NCI-H345 (cell line): ENCODE measurements around the gene B4GALT1.

Experiments used
- DNase-seq: peaks from one replicate; lab custom pipeline; 2025; lab: John Stamatoyannopoulos, UW

The B4GALT1 gene

DNA sequence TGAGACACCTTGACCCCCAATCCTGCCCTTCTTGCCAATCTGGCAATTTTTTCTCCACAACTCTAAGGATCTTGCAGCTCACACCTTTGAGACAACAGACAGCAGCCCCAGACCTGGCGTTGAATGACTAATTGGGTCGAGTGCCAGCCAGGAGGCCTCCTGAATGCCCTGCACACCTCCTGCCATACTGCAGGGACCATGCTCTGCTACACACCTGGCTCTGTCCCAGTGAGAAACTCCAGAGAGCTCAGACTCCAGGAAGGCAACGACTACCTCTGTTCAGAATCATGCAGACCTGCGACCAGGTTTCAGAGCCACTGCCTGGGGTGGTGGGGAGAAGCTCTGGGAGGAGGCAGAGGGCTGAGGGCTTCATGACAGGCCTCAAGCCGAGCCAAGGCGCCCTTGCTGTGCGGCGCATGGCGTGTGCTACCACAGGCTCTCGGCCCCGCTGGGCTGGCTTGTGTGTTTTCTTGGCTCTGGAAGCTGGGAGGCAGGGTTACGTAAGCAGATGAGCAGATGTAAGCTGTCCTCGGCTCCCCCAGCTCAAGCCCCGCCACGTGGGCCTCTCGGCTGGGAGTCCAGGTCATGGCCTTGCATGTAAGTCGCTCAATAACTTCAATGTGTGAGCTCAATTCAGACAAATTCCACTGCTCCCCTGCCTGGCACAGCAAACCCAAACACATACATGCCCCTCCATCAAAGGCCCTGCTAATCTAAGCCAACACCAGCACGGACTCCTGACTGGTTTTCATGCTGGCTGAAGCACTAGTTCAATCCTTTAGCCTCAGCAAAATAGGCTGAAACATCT lies 27.5 kb downstream of the B4GALT1 start:
- no peak for DNase-seq

DNA sequence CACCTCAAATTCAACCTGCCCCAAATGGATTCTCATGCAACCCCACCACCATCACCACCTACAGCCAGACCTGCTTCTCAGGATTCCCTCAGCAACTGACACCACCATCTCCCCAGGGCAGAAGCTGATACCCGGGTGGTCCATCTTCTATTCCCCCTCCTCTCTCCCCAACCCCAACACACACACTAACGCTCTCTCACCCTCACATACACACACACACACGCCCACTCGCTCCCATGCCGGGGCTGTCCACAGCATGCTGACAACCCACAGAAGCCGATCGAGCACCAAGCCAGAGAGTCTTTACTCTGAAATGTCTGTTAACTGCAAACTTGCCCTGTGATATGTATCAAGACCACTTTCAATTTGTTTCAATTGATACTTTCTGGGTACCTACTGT lies 28.4 kb downstream of the B4GALT1 start:
- DNase-seq, result no peak

- no peak for DNase-seq
Measured at GRCh38 chr9:33137781-33138264, 29.3 kb downstream of the B4GALT1 start.

- no peak for DNase-seq
Measured at GRCh38 chr9:33136721-33137670, 30.1 kb downstream of the B4GALT1 start.

GRCh38 chr9:33135470-33135958 lies 31.6 kb downstream of the B4GALT1 start:
- DNase-seq, result no peak

GRCh38 chr9:33135031-33135461 lies 32.1 kb downstream of the B4GALT1 start:
- DNase-seq, result no peak

- DNase-seq, result no peak
Measured at GRCh38 chr9:33133186-33133585, 34.0 kb downstream of the B4GALT1 start.

DNA sequence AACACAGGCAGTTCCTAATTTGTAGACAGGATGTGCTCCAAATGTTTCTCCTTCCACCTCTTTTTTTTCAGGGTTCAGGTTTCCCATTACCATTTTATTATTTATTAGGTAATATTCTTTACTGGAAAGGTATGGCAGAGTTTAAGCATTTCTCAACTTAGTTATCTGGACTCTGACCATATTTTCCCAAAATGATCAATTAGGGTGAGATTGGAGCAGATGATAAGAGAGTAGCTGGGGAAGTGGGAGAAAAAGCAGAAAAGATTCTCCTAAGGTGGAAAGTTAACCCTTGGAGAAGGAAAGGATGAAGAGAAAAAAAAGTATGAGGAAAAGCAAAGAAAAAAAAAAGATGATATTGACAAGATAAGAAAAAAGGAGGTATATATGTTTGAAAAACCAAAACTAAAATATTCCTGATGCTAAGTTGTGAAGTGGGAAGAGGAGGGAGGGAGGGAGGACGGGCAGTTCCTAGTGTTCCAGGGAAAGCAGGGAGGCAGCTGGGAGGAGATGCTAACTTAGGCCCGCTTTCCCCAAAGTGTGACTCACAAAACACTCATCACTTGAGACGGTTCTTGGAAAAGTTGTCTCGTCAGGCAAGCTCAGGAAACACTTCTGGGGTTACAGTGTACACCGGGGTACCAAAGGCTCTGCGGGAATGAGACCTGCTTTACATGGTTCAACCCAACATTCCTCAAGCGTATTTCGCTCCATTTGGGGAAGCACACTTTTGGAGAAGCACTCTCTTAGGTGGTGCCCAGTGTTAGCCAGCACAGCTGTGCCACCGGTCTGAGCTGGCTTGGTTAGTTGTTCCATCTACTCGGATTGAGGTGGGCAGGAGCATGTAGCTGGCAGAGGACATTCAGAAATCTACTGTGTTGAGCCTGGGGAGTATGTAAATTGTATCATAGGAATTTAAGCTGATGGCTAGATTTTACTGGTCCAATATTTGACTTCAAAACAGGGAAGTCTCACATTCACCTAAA lies 35.1 kb downstream of the B4GALT1 start:
- DNase-seq, result no peak

DNA sequence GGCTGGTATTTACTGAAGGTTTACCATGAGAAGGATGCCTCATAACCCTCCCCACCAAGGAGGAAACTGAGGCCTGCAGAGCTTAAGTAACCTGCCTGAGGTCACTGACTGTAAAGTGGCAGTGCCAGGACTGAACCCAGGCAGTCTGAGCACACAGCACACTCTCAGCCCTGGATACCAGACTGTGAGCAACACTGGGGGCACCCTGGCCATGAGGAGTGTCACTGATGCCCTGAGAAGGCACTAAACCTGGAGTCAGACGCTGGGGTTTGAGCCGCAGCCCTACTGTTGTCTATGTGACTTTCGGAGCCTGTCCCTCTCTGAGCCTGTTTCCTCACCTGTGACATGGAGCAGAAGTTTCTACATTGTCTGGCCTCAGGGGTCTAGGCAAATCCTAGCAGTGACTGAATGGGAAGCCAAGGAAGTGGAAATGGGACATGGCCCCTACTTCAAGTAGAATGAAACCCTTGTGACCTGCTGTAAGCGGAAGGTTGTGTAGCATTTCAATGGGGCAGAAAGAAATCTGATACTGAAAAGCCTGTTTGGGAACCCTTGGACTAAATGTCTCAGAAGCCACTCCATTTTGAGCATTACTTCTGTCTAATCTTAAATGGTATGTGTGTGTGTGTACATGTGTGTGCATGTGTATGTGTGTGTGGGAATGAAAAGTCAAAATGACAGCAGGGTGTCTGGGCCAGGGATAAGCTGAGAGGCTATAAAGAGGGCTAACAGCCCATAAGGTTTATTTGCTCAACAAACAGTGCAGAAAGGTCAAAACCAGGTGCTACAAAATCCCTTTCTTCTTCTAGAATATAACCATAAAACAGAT lies 36.0 kb downstream of the B4GALT1 start:
- DNase-seq, result no peak

DNA sequence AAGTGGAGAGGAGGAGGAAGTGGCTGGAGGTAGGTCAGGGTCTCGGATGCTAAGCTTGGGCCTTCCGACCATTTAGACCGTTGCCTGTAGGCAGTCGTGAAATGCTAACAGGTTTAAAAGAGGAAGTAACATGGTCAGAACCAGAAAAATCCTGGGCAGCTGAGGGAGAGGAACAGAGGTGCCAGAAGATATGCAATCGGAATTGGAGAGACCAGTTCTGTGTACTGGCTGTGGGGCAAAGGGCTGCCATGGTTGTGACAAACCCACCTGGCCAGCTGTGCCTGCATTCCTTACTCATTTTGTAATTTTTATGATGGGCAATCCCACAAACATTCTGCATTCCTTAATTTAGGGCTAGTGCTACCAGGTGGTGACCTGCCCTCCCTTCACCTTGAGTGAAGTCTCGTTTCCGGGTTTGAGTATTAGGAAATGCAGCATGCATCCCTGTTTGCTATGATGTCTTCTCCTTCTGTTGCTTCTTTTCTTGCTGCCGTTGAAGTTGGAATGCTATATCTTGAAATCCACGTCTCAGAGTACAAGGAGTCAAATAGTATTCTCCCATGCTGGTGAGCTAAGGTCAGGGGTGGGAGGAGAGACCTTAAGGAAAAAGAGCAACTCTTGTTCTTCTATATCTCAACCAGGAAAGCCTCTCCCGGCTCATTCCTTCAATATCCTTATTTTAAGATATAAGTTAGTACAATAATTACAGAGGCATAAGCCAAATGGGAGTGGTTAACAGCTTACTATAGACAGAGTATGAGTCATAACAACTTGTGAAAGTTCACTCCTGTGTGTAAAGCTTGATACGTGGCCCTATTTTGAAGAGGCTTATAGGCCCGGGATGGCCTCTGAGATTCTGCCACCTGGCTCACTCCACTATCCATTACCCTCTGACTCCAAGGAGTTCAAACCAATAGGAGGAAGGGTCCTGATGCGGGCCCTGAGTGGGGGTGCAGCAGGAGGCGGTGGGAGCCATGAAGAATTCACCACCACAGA lies 37.0 kb downstream of the B4GALT1 start:
- no peak for DNase-seq

DNA sequence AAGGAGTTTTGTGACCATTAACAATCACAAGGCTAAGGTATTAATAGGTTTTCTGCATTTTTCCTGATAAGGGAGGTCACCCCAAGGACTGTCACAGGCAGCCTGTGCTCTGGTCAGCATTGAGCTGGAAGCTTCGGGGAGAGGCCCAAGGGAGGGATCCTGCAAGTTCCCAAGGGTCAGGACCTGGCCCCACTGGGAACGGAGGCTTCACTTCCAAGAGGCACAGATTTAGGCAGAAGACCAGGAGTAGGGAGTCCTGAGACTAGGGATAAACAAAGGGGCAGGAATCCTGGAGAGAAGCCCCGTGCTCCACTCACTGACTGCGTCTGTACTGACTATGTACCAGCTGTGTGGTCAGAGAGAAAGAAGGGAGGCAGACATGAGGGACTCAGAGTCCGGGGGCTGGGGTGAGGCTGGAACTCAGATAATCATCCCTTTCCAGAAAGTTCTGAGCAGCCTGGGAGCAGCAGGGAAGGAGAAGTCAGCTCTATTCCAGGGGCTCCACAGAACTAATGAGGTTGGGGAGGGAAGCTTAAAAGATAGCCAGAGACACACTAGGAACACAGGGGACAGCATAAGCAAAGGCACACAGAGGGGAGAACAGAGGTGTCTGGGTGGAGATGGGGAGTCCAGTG lies 37.8 kb downstream of the B4GALT1 start:
- DNase-seq, result no peak

GRCh38 chr9:33128570-33128969 lies 38.6 kb downstream of the B4GALT1 start:
- no peak for DNase-seq

DNA sequence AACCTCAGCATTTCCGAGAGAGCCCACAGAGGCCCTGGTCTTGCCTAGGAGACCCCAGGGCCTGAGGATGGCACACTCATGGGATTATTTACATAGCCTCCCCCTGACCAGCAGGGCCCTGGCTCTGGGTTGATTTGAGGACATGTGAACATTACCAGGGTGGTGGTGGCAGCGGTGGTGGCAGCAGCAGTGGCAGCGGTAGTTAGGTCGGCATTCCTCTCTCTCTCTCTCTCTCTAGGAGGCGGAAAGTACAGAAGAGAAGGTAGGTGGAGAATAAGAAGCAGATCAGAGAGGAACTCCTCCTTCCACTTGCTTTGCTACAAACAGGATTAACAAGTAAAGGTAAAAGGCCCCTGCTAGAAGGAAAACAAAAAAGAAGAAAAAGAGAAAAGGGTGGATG lies 39.3 kb downstream of the B4GALT1 start:
- DNase-seq, result no peak

DNA sequence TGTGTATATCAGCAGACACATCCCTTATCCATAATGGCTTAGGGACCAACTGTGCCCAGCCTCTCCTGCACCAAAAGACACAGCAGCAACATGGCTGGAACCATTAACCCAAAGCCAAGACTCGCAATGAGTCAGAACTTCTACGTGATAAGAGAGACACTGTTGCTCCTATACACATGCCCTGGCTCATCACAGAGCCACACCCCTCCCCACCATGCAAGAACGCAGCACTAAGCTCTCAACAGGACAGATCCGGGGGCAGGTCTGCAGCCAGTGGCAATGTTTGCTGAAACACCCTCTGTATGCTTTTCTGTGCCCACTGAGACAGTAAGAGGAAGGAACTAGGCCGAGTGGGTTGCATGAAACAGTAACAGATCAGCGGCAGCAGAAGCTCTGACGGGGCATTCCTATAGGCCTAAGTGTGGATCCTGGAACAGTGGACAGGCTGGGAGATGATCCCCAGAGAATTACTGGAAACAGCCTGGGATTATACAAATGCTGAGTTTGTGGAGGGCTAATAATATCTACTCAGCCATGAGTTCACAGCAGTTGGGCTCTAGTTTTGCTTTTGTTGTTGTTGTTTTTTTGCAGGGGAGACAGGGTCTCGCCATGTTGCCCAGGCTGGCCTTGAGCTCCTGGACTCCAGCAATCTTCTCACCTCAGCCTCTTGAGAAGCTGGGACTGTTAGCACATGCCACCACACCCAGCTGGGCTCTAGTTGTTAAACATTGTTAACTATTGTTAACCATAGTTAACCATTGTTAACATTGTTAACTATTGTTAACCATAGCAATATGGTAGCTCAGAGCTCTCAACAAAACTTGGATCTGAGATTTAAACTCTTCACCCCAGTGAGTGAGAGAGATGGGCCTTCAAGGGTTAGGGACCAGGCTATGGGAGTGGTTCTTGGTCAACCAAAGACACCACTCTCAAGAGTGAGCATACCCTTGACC lies 41.0 kb downstream of the B4GALT1 start:
- no peak for DNase-seq

GRCh38 chr9:33125461-33125860 lies 41.7 kb downstream of the B4GALT1 start:
- no peak for DNase-seq

DNA sequence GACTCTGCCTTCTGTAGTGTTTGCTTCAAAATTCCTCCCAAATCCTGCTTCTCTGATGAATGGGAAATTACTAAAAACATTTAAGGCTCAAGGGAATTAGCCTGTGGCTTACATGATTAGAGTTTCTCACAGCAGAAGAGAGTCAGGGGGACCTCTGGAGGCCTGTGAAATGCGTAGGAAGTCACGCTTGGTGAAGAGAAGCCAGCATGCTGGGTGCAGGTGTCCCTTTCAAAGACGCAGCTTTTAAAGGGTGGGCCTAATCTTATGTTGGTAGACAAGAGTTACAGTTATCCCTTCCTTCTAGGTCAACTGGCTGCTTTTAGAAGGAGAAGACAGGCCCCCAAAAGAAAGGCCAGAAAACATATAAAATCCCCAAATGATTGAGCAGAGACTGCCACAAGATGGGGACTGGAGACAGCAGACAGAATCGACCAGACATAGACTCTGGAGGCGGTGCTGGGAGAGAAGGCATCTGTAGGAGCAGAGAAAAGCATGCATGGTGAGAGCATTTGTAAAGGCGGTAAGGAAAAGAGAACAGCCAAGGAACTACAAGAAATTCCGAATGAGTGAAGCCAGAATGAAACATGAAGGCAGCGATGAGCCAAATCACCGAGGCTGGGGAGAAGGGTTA lies 42.3 kb downstream of the B4GALT1 start:
- no peak for DNase-seq

DNA sequence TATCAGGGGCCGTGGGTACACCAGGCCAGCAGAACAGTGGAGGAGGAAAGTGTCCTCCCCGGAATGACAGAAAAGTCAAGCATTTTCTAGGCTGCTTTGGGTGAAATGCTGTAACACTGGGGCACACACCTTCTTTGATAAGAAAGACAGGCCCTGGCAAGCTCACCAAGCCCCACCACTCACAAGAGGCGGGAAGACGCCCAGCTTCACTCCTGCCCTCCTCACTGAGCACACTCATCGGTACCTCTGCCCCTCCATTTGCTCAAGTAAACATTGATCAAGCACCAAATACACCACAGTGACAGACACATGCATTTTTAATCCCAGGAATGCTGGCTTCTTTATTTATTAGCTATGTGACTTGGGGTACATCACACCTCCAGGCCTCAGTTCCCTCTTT lies 43.1 kb downstream of the B4GALT1 start:
- no peak for DNase-seq
